Brain microvascular endothelial cell (primary cell): ENCODE results near the gene ZNF525.
A peak's percentile ranks its signal among the peaks of the same experiment; 100 is the strongest.
"Not testable (repeated sequence)": the region's sequence is repeated elsewhere in the genome, so short reads cannot be mapped to it uniquely, and the experiment has no call there.

Source experiments
- DNase-seq: peaks from one replicate; pipeline ENCODE4 v3.0.0-alpha.2; 2020
- H3K27ac ChIP-seq: fragments of 250-450 bp; sonication (Bioruptor Pico); 2 replicates; pipeline ENCODE4 v1.5.1; 2020; ENCODE audit warnings: mild to moderate bottlenecking, moderate library complexity
- H3K27me3 ChIP-seq: fragments of 250-450 bp; sonication (Bioruptor Pico); replicated peaks from 2 replicates; pipeline ENCODE4 v1.5.1; 2020; ENCODE audit warnings: mild to moderate bottlenecking
- H3K36me3 ChIP-seq: fragments of 250-450 bp; sonication (Bioruptor Pico); replicated peaks from 2 replicates; pipeline ENCODE4 v1.5.1; 2020; ENCODE audit warnings: mild to moderate bottlenecking
- H3K4me3 ChIP-seq: 2 replicates; pipeline ENCODE4 v1.5.1; 2011; ENCODE audit warnings: low read depth, mild to moderate bottlenecking, control low read depth, low read length, moderate library complexity
- in situ Hi-C: cut with HindIII; loops from 2 replicates; pipeline ENCODE4 v1.10.0; 2017; ENCODE audit warnings: low sequenced_read_pairs, low pct_ligation_motif_present
- TF ChIP-seq, protein P1 (sequence below): IDR thresholded peaks from 2 replicates; pipeline ENCODE4 v1.5.1; 2011; ENCODE audit warnings: low read depth, mild to moderate bottlenecking, moderate library complexity, low read length, control low read depth, inconsistent platforms; ENCODE audit errors: missing control alignments

Gene ZNF525

GRCh38 chr19:53422551-53422950 lies 57.0 kb downstream of the ZNF525 start:
- no peak overlapping the region for H3K27ac ChIP-seq
- DNase-seq, result no peak
- in situ Hi-C loops, result no loop called here

DNA sequence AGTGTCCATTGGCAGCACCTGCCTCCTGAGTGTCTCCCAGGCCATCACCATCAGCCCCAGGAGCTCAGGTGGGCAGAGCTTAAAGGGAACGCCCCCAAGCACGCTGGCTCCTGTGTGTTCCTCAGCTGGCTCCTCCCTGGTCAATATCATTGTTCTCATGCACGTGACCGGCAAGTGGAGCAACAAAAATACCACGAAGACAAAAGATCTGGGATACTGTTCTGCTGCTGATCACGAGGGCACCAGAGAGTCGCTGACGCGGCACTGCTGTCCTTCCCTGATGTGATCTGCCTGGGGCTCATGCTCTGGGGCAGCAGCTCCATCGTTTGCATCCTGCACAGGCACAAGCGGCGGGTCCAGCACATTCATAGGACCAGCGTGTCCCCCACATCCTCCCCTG lies 57.6 kb downstream of the ZNF525 start:
- H3K4me3 ChIP-seq, H3K36me3 ChIP-seq, H3K27me3 ChIP-seq, H3K27ac ChIP-seq, in situ Hi-C loops, DNase-seq: not testable (repeated sequence)

More at GRCh38 chr19:53422551-53422950, 57.0 kb downstream of the ZNF525 start:
- Histone ChIP-seq H3K4me3 (no peak overlapping the region), H3K36me3 (no peaks in the 10 kb centered on the region), H3K27me3 (no peaks in the 10 kb centered on the region)
- TF ChIP-seq, protein P1, sequence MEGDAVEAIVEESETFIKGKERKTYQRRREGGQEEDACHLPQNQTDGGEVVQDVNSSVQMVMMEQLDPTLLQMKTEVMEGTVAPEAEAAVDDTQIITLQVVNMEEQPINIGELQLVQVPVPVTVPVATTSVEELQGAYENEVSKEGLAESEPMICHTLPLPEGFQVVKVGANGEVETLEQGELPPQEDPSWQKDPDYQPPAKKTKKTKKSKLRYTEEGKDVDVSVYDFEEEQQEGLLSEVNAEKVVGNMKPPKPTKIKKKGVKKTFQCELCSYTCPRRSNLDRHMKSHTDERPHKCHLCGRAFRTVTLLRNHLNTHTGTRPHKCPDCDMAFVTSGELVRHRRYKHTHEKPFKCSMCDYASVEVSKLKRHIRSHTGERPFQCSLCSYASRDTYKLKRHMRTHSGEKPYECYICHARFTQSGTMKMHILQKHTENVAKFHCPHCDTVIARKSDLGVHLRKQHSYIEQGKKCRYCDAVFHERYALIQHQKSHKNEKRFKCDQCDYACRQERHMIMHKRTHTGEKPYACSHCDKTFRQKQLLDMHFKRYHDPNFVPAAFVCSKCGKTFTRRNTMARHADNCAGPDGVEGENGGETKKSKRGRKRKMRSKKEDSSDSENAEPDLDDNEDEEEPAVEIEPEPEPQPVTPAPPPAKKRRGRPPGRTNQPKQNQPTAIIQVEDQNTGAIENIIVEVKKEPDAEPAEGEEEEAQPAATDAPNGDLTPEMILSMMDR, result no peak

DNA sequence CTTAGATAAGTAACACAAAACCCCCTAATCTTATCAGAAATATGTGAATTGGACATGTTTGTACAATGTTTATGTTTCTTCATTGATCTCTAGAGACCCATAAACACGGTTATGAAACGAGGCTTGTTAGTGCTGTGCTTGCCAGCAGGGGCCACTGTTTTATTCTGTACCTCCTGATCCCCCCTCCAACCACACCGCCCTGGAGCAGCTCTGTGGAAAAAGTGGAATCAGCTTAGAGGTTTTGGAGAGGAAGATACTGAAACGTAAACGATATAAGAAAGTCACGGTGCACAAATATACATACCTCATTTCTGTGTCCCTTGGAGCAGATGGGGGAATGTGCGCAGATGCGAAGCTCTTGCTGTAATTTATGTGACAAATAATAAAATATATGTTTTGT lies 58.2 kb downstream of the ZNF525 start:
- H3K27me3 ChIP-seq, H3K36me3 ChIP-seq, H3K27ac ChIP-seq, in situ Hi-C loops, H3K4me3 ChIP-seq: not testable (repeated sequence)
- DNase-seq, result peak; percentile 6

DNA sequence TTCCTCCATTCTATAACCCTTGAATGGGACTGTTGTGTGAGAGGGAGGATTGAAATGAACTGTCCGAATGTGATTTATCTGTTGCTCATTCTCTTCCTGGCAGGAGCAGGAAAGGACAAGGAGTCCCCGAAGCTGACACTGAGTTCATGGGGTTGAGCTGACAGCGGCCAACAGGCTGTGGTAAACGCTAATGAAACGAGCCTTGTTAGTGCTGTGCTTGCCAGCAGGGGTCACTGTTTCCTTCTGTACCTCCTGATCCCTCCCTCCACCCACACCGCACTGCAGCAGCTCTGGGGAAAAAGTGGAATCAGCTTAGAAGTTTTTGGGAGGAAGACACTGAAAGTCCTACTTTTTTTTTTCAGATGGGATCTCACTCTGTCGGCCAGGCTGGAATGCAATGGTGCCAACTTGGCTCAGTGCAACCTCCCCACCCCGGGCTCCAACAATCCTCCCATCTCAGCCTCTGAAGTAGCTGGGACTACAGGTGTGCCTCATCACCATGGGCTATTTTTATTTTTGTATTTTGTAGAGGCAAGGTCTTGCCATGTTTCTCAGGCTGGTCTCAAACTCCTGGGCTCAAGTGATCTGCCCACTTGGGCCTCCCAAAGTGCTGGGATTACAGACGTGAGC lies 59.6 kb downstream of the ZNF525 start:
- no peaks in the 10 kb centered on the region for H3K36me3 ChIP-seq
- in situ Hi-C loops, result no loop called here
- peak; percentile 62 for DNase-seq
- H3K27me3 ChIP-seq, result no peaks in the 10 kb centered on the region
- TF ChIP-seq, protein P1, result peak; percentile 77
- H3K4me3 ChIP-seq, result no peak overlapping the region
- no peak overlapping the region for H3K27ac ChIP-seq

- in situ Hi-C loops, result no loop called here
- Histone ChIP-seq H3K4me3 (peak within 1 kb of the TSS; percentile 81), H3K27ac (peak within 1 kb of the TSS; percentile 64), H3K27me3 (no peaks in the 10 kb centered on the region), H3K36me3 (peaks cover 8% of the 10 kb centered on the region)
- DNase-seq, result peak; percentile 87
- TF ChIP-seq, protein P1, result peak; percentile 59
Measured at GRCh38 chr19:53431399-53432087, 66.0 kb downstream of the ZNF525 start, which contains the start of gene ZNF761. ZNF761 (plus strand) TSS chr19:53431984; CDS start chr19:53447269, 15,285 bp downstream.

- peak; percentile 0 for DNase-seq
- TF ChIP-seq, protein P1, result no peak
- Histone ChIP-seq H3K4me3 (peak overlapping the region; percentile 81), H3K27ac (peak overlapping the region; percentile 64), H3K36me3 (peaks cover 10% of the 10 kb centered on the region), H3K27me3 (no peaks in the 10 kb centered on the region)
- in situ Hi-C loops, result no loop called here
Measured at GRCh38 chr19:53432088-53432661, 66.7 kb downstream of the ZNF525 start.
